ELF-1 (cell line): ENCODE results near the gene FBXO31.
"Not testable (repeated sequence)": the region's sequence is repeated elsewhere in the genome, so short reads cannot be mapped to it uniquely, and the experiment has no call there.

Source experiments
- DNase-seq: peaks from one replicate; pipeline ENCODE4 v3.0.0-alpha.2; 2016; ENCODE audit warnings: low read depth, low spot score

Gene FBXO31

DNA sequence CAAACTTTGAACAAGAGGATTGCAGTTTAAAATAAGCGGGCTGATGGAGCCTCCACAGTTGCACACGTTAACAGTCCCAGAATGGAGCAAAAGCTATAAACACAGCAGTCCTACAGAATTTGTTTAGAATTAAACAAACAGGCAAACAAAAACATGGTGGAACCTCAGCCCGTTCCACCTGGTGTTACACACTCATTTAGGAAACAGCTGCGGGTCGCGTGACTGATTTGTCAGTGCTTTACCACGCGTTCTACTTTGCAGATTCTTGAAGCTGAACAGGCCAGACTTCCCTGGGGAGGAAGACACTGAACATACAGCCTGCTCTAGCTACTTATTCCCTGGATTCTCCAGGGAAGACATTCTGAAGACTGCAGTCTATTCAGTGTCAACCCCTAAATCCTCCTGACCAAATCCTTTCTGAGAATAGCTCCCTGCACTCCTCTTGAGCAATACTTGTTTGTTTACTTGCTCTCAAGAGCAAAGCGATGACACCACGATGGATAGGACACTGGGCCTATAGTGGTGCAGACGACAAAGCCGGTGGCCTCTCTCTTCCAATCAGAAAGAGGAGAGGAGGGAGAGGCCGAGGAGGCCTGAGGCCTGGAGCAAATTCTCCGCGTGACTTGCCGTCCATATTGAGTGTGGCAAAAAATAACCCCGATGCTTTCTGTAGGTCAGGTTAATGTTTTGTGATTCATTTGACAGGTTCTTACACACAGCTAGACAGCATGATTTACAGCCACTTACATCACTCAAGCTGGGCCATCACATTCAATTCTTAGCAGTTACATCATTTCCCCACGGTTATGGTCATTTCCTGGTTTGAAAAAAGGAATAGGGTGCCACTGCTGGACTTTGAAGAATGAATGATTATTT lies 4.6 kb upstream of the FBXO31 start:
- peak; percentile 97 for DNase-seq

DNA sequence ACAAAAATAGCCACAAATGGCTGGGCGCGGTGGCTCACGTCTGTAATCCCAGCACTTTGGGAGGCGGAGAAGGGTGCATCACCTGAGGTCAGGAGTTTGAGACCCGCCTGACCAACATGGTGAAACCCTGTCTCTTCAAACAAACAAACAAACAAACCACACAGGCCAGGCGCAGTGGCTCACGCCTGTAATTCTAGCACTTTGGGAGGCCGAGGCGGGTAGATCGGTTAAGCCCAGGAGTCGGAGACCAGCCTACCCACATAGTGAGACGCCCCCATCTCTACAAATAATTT lies 1.2 kb upstream of the FBXO31 start:
- DNase-seq = not testable (repeated sequence)

DNA sequence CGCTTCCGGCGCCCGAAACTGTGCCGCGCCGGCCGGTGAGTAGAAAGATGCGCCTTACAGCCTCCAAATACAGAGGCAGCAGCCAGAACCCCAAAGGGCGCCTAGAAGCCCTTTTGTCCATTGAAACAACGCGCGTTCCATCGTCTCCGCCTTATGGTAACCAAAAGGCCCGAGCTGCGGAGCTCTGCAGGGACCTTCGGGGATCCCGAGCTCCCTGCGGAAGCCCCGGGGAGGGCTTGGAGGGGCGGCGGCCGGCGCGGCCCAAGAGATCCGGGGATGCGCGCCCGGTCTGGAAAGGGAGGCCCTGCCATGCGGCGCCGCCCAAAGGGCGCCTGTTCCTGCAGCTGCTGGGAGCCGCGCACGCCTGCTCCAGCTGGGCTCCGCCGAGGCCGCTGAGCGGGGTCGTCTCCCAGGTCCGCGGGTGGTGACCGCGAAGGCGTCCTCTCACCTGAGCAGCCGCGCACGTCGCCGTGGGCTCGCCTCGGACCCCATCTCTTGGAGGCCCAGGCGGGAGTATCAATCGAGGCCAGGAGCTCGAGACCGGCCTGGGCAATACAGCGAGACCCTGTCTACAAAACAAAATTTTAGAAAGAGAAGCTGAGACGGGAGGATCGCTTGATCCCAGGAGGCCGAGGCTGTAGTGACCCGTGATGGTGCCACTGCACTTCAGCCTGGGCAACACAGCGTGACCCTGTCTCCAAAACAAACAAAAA lies 742 bp upstream of the FBXO31 start:
- DNase-seq = no peak

DNA sequence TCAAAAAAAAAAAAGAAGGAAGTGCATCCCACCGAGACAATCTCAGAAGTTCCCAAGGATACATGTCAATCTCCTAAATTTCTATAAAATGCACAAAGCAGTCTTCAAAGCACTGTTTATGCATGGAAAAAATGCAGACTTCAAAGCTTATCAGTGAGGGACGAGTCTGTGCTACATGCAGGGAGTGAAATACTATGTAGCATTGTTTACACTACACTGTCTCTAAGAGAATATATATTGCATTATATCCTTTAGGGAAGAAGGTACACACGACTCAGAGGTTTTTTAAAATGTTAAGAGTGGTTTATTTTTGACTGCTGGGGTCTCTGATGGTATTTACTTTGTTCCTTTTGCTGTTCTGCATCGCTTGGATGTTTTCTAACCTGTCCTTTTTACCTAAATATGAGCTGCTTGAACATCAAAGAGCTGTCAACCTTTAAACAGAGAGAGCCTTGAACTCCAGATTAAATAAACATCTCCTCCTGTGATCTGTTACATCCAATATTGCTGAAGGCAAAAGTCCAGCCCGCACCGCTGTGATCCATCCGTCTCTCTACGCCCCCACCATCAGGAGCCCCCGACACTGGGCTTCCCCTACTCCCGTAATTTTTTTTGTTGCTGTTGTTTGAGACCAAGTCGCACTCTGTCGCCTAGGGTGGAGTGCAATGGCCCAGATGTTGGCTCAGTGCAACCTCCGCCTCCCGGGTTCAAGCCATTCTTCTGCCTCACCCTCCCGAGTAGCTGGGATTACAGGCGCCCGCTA lies 1.4 kb downstream of the FBXO31 start:
- peak; percentile 16 for DNase-seq

DNA sequence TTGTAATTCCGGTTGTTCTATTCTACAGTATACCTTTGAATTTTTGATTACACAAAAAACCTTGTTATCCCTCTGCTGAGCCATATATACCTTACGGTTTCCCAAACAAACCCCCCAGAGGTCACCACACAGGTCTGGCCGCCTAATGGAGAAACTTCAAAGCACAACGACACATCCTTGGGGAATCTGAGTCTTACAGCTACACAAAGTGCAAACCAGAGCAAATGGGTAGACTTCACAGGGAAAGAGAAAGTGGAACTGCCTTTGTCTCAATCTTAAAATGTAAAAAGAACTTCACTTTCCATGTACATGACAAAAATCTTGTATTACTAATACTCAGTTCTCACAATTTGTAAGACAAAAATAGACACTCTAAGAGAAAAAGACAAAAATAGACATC lies 2.7 kb downstream of the FBXO31 start:
- DNase-seq = no peak

DNA sequence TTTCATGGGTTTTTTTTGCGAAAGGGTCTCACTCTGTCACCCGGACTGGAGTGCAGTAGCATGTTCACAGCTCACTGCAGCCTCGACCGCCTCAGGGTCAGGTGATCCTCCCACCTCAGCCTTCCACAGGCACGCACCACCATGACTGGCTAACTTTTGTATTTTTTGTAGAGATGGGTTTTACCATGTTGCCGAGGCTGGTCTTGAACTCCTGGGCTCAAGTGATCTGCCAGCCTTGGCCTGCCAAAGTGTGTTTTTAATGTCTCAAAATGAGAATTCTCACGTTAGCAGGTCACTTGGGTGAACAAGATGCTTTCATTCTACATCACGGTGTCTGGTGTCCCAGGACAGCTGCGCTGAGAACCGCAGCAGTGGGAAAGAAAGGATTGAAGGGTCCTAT lies 3.2 kb downstream of the FBXO31 start:
- DNase-seq = no peak

DNA sequence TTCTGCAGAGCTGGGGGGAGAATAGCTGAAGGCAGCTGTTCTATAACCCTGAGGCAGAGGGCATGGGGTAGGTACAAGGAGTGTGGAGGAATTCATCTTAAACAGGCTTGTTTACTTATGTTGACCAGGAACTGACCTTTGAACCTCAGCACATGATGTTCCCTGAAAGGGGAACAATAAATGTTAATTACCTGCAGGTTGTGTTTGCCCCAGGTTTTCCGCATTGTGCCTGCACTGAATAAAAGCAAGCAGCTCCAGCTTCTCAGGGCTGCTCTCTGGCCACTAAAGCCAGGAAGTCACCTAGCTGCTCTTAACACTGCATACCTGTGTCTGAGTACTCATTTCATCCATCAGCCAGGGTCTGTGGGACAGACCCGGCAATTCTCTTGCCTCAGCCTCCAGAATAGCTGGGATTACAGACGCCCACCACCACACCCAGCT lies 4.2 kb downstream of the FBXO31 start:
- DNase-seq = peak; percentile 33

DNA sequence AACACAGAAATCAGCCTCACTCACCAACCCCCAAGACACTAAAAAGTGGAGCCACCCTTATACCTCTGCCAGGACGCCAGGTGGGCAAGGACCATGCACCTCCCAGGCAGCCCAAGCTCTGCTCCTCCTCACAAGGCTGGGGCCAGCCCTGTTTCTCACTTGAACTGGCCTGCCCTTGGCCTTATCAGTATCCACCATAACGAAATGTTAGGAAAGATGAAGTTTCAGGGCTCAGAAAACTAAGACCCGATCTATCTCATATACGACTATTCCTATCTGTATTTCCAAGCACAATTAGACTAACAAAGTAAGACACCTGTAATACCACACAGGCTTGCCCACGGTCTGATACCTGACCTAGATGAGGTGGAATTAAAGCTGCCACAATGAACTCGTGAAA lies 6.9 kb downstream of the FBXO31 start:
- DNase-seq = no peak

DNA sequence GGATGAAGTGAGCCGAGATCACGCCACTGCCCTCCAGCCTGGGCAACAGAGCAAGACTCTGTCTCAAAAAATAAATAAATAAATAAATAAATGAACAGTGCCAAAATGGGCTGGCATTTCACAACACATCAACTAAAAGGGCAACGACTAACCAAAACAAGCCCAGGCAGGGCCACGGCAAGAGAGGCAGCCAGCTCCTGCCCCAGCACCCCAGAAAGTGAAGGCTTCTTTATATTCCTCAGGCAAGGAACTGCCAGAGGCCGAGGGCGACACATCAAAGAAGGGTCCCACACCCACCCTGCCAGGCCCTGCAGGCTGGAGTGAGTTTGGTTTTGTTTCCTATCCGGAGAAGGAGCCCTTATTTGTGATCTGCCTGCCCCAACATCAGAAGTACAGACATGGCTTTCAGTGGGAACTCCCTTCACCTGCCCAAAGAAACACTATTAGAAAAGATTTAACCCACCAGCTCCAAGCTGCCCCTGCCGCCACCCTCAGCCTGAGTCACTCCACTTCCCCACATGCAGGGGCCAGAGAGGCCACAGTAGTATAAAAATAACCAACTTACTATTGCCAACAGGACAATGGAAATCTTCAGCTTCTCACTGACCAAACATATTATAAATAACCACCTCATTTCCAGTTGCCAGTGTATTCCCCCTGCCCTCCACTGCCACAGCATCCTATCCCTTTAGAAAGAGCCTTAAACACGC lies 8.0 kb downstream of the FBXO31 start:
- DNase-seq = no peak

DNA sequence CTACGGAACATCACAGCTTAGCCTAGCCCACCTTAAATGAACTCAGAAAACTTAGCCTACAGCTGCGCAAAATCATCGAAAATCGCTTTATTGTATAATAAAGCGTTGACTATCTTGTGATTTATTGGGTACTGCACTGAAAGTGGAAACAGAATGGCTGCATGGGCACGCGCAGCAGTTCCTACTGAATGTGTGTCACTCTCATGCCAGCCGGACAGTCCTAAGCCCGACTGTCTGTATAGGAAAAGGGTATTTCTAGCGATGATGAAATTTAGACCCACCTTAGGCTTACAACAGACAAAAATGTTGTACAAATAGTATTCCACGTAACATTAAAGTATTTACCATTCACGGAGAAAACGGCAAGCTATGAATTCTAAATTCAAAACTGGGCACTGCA lies 9.3 kb downstream of the FBXO31 start:
- DNase-seq = no peak

DNA sequence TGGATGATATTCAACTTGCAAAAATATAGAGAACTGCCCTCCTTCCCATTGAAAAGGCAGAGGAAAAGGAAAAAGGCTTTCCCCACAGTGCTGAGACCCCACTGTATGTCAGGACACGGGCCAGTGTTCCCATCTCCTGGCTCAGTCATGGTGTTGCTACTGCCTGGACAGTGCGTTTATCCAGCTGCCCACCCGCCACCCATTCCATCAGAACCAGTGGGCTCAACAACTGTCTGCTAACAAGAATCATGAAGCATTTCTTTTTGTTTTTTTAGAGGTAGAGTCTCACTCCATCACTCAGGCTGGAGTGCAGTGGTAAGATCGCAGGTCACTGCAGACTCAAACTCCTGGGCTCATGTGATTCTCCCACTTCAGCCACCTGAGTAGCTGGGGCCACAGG lies 11.3 kb downstream of the FBXO31 start:
- DNase-seq = no peak

DNA sequence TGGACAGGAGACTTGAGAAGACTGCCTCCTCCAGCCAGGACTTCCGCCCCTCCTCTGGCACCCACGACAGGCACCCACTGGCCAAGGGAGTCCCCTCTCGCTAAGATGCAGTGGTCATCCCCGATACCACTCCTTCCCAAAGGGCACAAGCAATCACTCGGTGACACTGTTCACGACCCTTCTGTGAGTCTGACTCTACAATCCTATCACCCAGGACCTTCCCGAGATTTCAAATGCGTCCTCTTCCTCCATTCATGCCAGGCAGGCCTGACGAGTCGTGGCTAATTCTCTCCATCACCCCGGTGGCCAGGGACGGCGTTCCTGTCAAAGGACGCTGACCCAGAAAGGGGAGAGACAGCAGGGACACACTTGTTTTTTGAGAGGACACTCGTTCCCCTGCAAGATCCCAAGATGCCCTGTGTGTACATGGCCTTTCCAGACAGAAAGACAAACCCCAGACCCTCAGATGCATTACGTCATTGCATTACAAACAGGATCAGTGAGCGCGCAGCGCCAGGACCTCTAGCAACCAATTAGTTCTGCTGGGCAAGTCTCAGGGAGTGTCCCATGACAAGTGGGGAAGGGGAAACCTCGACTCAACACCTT lies 12.2 kb downstream of the FBXO31 start:
- DNase-seq = peak; percentile 44

DNA sequence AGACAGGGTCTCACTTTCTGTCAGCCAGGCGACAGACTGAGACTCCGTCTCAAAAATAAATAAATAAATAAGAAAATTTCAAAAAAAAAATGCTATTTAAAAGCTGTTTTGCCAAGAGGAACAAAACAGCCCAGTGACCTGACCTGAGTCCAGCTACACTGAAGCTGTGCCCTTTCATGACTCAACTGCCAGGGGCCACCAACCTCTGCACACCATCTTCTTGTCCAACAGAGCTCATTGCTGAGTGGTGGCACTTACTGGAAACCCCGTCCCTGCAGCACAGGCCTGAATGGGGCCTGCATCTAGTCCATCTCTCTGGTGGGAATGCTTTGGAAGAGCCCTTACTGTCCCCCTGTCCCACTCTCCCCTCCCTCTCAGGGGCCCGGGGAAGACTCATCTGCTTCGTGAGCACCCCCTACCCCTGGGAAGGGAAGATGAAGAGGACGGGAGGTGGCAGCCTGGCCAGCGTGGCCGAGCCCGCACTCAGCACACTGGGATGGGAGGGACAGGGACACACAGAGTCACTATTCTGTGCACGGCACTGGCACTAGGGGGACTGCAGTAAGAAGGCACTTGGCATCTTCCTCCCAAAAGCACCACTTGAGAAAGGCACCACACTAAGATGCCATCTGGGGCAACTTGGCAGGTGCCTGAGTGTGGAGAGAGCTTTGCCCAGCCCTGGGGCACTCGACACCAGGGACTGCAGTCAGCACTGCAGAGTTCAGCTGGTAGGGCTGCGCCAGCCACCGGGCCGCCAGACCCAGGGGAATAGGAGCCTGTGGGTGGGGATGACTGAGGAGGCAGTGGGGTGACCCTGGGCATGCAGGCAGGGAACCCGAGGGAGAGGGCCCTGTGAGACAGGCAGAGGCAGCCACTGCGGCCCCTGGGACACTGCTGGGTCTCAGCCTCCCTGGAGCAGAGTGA lies 13.5 kb downstream of the FBXO31 start:
- no peak for DNase-seq

DNA sequence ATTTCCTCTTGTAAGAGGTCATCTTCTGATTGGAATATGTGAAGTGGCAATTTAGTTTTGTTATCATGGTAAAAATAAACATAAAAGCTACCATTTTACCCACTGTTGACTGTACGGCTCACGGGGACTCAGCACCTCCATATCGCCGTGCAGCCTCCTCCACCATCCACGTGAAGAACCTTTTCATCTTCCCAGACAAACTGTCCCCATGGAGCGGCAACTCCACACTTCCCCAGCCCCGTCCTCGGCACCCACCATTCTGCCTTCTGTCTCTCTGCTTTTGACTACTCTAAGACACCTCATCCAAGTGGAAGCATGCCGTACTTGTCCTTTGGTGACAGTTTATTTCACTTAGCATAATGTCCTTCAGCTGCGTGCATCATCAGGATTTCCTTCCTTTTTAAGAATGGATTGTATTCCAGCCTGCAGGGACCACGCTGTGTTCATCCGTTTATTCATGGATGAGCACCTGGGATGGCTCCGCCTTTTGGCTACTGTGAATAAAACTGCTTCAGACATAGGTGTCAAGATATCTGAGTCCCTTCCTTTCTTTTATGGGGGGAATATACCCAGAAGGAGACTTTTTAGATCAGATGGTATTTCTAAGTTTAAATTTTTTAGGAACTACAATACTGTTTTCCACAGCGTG lies 14.3 kb downstream of the FBXO31 start:
- no peak for DNase-seq

DNA sequence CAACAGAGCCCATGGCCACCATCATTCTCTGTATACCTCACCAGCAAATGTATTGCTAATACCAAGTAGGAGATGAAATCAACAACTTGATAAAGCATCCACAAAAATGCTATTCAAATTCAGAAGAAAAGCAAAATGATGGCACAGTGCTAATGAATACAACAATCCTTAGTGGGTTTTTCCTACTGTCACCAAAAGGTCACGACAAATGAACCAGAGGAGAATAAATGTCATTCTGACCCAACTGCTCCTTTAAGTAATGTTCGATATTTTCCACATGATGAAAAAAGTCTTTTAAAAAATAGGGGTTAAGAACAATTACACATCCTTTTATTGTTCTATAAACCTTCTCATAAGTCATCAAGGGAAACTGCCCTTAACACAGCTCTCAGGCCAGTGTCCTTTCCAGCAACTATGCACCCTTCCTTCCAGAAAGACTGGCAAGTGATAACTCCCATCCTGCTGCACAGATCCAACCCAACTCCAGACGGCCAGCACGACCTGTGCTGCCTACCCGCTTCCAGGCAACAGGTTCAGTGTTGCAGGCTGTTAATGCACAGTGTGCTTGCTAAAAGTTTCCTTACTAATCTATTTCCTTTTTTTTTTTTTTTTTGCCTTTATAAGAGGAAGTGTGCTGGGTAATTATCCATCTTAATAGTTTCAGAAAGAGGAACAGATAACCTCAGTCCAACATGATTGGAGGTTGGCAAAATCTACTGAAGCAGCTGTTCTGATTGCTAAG lies 15.4 kb downstream of the FBXO31 start:
- DNase-seq = no peak

DNA sequence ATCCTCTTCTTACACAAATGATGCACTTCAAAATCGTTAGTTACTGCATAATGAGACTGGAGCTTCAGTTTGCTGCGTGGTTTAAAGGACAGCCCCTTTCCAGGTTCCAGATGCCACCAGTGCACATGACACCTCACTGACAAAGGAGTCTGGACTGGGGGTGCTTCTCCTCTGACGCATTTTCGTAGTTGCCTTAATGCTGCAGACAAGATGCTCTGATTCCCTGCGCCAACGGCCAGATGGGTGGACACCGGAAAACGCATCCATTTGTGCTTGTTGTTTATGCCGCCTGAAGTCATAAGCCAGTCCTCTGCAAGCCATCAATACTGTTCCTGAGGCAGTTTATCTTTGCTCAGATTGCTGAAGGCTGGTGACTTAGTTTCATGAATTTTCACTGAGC lies 16.0 kb downstream of the FBXO31 start:
- no peak for DNase-seq

DNA sequence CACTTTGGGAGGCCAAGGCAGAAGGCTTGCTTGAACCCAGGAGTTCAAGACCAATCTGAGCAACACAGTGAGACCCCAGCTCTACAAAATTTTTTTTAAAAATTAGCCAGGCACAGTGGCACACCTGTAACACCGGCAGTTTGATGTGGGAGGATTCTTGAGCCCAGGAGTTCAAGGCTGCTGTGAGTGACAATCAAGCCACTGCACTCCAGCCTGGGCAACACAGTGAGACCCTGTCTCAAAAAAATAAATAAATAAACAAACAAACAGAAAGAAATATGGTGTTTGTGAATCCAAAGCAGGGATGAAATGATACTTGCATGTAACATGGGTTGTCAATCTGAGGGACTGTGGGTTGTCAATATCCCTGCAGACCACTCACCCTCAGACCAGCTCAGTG lies 16.6 kb downstream of the FBXO31 start:
- DNase-seq = no peak

DNA sequence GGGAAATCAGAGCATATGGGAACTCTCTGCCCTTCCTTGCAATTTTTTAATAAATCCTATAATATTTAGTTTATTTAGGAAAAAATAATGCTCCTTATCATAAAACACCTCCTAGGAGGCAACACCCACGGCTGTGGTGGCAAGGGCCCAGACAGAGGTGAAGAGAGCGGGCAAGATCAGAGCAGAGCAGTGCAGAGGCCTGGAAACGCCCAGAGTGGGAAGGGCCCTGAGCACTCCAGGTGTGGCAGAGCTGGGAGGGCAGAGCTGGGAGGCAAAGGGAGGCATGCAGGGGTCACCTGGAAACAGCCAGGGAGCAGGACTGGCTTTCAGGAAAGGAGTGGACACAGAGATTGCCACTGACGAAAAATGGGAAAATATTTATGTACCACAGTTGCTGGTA lies 17.3 kb downstream of the FBXO31 start:
- no peak for DNase-seq

DNA sequence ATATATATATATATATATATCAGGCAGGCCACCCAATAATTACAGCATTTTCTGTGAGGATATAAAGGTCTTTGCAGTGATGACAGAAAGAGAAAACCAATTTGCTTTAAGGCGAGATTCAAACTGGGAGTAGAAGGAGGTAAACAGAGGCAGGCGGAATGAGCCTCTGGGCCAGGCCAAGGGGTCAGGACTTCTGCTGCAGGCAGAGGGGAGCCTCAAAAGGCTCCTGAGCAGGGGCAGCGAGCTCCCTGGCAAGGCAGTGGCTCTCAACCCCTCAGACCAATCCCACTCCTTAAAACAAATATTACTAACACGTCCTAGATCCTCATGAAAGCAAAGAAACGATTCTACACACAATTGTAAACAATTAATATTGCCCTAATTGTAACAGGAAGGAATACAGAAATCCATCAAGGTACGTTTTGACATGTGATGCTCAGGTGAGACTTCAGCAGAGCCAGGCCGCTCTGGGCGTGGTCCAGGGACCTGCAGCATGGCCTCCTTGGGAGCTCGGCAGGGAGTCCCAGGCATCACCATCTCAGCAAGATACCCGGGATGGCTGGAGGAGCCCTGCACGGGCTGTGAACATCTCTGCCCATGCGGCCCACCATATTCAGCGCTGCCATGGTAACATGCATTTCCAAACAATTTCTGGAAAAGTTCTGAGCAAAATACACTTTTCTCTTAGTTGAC lies 18.4 kb downstream of the FBXO31 start:
- no peak for DNase-seq
